Stimulated activated CD4-positive, alpha-beta T cell treated with anti-CD3 and anti-CD28 coated beads, Interleukin-2, amount 100 ng/mL, for 4 hours (primary cell): ENCODE results near the gene MED13L.

Source experiments
- DNase-seq: peaks from one replicate; pipeline ENCODE4 v3.0.0-alpha.2; 2020; ENCODE audit warnings: low read depth

MED13L gene

DNA sequence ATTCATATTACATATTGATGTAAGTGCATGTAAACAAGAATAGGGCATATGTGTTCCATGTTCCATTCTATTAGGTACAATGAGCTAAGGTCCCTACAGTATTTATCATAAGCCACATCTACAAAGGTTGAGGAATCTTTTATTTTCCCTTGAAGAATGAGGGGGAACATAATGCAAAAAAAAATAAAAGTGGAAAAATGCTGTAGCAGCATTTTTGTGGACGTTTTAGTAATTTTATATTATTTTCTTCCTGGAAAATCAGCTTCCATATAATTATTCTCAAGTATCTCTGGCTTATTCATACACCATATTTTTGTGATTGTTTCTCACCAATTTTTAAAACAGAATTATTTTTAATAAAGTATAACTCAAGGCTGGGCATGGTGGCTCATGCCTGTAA lies 148.7 kb downstream of the MED13L start:
- DNase-seq: no peak

DNA sequence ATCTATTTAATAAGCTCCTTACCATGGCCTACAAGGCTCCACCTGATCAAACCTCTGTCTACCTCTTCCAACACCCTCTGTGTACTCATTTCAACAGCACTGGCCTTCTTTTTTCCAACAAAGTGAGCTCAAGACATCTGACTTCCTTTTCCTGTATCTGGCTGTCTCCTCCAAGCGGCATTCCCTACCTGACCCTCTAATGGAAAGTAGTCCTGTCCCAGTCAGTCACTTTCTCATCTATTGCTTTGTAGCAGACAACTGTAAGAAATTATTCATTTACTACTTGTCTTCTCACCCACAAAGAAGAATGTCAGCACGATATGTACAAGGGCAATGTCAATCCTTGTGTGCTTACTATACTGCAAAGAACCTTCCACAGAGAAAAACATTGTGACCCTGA lies 149.6 kb downstream of the MED13L start:
- DNase-seq: no peak

DNA sequence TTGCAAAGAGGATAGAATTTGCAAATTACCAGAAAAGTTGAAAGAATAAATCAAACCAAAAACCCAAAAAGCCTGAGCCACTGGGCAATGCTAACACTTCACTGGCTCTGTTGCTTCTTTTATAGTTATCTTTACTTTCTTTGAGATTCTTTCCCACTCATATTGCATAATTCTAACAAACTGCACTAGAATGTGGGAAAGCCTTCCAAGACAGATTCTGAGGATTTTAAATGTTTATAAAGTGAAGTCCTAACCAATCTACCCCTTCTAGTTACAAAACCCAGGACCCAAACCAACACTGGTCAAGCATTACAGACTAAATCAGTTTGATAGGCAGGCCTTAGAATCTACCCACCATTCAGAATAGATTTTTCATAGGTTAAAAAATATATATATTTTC lies 150.9 kb downstream of the MED13L start:
- DNase-seq: no peak

DNA sequence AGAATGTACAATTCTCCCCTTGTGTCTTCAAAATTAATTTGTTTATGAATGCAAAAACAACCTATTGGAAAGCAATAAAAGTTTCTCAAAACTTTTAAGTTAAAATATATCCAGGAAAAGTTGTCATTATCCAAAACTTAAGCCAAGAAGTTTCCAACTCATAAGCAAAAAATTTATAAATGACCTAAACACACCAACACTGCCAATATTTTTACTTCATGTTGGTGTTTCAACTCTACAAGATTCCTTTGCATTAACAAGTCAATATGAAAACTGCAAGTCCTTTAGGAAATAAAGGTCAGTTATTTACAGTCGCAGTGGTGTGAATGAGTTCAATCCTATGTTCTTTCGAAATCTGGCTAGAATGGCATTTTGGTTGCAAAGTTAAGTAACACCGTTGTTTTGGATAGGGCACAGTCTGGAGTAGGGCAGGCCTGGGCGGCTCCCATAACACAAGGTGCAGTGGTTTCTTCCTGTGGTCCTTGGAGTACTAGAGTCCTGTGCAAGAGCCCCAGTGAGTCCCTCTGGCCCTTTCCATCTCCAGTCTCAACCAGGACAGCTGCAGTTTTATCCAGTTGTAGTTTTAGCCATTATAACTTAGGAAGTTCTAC lies 151.4 kb downstream of the MED13L start:
- DNase-seq: no peak

DNA sequence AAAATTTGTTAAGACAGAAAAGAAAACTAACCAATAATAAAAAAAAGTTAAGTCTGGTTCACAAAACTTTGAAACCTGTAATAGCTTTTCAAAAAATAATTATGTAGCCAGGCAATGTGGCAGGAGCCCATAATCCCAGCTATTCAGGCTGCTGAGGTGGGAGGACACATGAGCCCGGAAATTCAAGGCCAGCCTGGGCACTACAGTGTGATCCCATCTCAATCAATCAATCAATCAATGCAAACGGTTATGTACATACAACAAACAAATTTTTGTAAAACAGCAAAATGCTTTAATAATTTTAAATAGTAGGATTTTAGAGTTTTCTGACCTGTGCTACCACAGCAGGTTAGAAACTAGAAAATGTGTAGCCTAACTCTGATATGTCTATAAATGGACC lies 152.4 kb downstream of the MED13L start:
- DNase-seq: no peak

DNA sequence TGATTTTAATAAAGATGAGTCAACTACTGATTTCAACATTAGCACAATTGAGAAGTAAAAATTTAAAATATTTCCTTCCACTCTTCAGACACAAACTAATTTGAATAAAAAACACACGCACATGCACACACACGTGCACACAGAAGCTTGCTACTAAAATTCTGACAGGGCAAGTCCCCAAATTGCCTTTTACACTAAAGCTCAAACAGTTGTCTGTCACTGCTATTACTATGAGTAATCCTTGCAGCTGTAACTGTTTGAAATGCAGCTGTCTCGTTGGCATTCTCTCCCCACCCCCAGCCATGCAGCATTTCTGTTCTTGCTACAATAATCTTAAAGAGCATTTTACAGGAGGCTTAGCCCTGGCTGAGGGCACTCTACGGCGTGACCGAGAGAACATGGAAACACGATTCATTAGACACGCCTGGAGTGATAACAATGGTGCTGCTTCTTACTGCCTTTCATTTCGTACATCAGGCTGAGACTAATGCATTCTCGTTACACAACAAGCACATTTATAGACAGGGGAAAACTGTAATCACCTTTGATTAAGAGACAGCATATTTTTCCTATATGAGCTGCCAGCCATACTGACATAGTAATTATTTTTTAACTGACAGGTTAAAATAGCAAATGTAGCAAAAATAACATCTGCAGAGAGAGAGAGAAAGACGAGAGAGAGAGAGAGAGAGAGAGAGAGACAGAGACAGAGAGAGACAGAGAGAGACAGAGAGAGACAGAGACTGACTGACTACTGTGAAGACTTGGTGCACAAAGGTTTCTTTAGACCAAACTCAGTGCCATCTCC lies 153.8 kb downstream of the MED13L start:
- DNase-seq: peak; percentile 18

DNA sequence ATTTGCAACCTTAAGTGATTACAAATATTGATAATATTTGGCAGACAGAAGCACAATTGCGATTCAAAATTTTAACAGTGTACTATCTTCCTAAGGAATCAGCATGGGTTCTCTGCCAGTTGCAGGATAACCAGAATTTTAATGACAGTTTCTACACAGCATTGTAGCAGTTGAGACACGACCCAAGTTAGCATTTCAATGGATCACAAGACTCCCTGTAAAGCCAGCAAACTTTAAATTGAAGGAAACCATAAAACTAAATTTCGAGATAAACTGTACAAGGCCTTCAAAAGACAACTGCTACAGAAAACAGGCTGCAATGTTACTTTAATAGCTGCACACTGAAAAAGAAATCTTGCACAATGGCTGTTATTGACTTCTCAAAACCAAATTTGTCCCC lies 154.9 kb downstream of the MED13L start:
- DNase-seq: no peak

DNA sequence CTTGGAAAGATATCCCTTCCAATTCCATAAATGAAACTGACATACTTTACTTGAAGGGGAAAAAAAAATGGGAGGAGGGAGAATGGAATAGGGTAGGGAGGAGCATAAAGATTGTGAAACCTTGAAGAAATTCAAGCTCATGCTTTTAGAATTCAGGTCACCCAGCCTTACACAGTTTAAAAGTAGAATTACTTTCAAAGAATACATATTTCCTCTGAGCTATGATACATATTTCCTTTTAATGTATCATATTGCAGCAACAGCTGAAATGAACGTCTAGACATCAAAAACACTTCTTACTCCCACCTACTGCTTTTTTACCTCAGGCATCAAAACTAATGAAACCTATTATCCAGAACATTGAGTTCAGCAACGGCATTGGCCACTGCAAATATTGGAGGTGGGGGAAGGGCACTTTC lies 156.0 kb downstream of the MED13L start:
- no peak for DNase-seq

DNA sequence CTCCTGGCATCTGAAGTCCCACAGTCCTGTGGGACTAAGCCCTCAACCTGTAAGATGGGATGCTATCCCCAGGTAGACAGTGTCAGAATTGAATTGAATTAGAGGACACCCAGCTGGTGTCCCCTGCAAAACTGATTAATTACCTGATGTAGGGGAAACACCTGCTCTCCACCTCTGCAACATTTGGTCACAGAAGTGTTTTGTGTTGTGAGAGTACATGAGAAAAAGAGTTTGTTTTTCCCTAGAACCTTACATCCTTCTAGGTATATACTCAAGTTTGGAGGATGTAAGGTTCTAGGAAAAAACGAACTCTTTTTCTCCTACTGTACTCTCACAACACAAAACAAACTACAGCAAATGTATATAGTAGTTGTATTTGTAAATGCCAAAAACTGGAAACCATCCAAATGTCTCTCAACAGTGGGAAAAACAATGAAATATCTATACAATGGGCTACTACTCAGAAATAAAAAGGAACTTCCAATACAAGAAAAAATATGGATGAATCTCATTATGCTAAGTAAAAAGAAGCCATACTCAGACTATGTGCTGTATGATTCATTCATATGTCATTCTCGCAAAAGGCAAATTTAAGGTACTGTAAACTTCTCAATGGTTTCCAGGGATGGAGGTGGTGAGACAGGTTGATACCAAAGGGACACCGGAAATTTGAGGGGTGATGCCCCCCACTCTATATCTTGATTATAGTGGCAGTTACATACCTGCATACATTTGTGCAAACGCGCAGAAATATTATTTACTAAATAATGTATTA lies 160.7 kb downstream of the MED13L start:
- DNase-seq: no peak

DNA sequence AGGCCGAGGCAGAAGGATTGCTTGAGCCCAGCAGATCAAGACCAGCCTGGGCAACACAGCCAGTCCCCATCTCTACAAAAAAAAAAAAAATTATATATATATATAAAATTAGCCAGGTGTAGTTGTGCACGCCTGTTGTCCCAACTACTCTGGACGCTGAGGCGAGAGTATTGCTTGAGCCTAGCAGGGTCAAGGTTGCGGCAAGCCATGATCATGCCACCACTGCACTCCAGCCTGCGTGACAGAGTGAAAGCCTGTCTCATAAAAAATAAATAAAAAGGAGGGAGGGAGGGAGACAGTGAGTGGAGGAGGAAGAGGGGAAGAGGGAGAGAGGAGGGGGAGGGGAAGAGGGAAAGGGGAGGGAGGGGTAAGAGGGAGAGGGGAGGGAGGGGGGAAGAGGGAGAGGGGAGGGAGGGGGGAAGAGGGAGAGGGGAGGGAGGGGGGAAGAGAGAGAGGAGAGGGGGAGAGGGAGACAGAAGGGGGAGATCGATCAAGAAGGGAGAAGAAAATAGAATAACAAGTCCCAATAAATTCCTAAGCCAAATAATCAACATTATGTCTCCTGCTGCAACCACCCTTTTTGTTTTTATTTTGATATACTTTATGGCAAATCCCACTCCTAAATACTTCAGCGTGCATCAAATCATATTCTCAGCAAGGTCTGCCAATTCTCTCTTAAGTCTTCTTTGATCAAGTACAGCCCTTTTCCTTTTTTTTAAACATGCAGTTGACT lies 163.9 kb downstream of the MED13L start:
- no peak for DNase-seq

DNA sequence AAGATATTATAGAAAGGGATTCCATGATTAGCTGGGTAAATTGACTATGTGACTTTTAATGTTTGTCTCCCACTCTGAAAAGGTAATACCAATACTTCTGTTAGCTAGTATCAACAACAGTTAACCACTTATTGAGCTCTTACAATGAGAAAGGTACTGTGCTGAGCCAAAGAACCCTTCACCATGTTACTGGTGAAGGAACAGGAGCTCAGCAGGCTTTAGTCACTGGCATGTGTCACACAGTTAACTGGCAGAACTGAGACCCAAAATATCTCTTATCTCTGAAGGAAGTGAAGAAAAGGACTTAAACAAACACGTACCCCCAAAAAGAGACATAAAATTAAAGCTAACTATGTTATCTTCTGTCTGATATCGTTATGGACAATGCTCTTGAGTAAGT lies 170.6 kb downstream of the MED13L start:
- DNase-seq: no peak

DNA sequence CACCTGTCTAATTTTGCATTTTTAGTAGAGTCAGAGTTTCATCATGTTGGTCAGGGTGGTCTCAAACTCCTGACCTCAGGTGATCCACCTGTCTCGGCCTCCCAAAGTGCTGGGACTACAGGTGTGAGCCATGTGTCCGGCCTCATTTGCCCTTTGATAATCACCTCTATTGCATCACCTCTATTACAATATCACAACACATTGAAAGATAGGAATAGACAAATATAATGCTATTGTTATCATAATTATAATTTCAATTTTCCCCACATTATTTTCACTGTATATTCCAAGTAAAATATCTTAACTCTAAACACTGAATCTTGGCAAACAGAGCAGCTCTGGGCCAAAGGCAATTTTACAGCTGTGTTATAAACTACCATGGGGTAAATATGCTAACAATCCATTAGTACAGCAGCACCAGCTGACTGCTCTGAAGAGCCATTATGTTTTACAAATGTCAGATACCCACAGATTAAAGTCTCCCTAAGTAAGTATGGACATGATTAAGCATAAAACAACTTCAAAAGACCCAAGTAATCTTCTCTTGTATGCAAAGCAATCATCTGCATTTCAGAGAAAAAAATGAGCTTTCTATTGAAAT lies 173.2 kb downstream of the MED13L start:
- no peak for DNase-seq

DNA sequence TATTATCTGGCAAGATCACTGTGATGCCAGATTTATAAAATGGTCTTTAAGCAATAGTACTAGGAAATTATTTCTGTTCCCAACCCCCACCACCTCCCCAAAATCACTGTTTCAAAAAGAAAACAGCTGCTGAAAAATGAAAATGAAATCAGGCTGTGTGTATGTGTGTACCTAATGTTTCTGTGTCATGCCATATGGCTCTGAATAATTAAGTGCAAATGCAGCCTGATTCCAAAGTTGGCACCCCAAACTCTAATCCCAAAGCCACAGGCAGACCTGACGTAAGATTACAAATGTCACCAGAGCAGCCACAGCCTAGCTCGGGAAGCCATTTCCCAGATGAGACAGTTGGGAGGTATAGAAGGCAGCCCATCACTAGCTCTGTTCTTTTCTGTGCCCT lies 175.5 kb downstream of the MED13L start:
- no peak for DNase-seq

DNA sequence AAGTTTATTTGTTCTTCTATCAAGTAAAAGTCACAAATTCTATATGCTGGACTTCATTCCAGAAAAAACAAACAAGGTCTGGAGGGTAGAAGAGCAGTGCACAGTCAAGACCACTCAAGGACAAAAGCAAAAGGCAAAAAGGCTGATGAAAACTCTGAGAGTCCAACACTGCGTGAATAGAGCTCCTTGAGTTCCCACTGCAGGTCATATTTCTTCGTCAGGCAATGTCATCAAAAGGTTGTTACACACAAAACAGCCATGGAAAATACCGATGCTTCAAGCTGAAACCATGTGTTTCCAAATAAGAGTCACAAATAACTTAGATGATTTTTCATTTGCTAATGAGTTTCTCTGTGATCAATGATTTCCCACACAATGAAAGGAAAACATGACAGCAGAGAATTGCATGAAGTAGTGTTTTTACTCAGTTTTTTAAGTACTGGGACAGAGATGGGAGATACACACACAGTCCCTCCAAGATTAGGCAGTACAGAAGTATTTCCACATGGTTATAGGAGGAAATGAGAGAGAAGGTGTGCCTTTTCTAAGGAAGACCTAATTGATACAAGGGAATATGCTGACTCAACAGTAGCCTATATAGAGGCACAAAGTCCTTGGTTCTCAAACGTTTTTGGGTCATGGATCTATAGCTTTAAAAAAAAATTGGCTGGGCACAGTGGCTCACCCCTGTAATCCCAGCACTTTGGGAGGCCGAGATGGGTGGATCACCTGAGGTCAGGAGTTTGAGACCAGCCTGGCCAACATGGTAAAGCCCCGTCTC lies 177.7 kb downstream of the MED13L start:
- DNase-seq: no peak

DNA sequence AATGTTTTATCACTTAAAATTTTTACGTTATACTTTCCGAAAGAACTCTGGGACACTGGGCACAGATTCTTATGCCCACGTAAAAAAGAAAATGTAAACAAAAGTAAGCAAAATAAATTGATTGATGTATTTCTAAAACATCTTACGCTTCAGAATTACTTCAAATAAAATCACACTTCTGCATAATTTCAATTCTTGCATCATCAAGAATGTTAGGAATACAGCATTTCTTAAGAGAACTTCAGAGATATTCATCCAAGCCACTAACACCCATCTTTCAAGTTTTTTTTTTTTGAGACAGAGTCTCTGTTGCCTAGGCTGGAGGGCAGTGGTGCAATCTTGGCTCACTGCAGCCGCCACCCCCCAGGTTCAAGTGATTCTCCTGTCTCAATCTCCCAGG lies 180.6 kb downstream of the MED13L start:
- DNase-seq: no peak

DNA sequence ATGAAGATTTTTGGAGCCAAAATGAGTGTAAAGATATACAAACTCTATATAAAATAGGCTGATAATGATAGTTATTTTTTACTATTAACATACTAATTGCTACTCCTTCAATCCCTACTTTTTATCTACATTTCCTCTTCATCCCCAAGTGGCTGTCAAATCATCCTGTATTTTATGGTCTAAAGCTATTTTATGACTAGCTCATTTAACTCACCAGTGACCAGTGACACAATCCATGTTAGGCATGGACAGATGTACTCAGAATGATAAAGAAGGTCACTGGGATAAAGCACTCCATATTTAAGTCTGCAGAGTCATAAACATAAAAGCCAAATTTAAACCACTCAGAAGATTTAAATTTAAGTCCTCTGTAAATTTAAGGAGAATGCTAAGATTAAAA lies 183.0 kb downstream of the MED13L start:
- no peak for DNase-seq

DNA sequence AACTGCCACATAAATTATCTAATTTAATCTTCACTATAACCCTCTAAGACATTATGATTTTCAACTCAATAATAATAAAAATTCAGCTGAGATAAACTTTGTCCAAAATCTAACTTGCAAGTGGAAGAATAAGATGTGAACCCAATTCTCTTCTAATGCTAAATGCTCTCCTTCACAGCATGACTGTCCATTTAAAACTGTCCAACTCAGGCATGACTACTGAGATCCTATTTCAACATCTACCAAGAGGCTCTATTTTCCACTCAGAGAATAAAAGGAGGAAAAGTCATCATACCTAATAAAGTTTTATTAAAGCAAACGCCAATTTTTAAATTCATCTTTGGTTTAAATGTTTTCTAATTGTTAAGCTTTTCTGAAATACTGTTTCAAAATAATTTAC lies 183.6 kb downstream of the MED13L start:
- DNase-seq: no peak

DNA sequence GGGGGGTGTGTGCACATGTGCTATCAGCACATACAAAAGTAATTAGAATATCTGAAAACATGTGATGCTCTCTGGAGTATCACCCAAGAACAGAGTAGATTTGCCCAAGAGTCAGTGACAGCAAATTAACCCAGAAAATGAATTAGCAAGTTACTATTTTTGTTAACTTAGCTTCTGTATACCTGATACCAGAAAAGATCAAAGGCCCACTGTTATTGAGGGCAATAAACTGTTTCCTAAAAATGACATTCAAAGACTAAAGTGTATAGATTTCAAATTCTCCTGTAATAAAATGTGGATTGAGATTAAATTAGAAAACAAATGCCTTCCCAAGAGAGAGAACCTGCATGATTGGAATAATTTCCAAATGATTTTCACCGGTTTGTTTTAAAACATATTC lies 184.7 kb downstream of the MED13L start:
- DNase-seq: no peak

DNA sequence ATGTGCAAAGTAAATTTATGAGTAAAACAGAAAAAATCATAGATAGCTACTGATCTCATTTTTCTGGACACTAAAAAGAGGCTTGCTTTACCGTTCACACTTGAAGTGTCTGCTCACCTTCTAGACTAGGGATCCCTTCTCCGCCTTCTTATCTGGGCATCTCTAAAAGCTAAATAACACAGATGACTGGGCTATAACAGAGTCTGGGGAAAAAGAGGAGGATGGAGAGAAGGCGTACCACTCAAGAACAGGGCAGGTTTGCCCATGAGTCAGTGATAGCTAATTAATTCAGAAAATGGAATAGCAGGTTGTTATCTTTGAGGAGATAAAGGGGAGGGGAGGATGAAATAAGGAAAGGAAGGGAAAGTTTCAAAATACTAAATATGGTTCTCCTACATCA lies 185.3 kb downstream of the MED13L start:
- DNase-seq: no peak

DNA sequence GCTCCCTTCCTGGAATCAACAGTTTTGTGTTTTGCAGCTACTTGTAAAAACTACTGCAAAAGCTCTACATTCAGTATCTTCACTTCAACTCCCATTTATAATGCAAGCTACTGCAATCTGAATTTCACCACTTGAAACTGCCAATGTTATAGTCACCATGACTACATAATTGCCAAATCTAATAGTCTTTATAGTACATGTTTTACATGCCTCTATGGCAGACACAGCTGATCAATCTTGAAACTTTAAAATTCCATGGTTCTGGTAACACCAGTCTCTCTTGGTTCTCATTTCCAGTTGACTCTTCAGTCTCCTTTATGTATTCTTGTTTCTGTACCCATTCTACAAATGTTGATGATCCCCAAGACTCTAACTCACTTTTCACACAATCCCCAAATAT lies 185.9 kb downstream of the MED13L start:
- DNase-seq: no peak

DNA sequence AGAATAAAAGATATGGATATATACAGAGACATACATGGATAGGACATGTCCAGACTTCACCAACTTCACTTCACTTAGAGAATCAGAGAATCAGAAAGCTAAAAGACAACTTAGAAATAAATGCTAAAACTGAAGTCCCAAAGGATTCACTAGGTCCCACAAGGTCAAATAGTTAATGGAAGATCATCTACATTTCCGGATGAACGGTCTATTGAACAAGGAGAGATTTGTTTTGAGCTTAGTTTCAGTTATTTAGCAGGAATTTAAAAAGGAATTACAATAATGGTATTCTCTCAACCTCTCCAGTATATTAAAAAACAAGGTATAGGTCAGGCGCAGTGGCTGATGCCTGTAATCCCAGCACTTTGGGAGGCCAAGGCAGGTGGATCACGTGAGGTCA lies 187.0 kb downstream of the MED13L start:
- DNase-seq: no peak
